Loucy (cell line): ENCODE data around the gene COL23A1.

Experiments
- CTCF ChIP-seq: fragments of 200-600 bp; sonication (generic); conservative IDR thresholded peaks from 2 replicates; pipeline ENCODE4 v1.5.1; 2014; ENCODE audit warnings: mild to moderate bottlenecking, antibody characterized with exemption, low read length
- EZH2phosphoT487 ChIP-seq: fragments of 200-600 bp; IDR thresholded peaks from 2 replicates; pipeline ENCODE4 v1.6.1; 2018; ENCODE audit warnings: antibody characterized with exemption, mild to moderate bottlenecking, moderate library complexity, borderline replicate concordance

- no peak for TF ChIP-seq CTCF
- no peak for TF ChIP-seq EZH2phosphoT487
Observed at GRCh38 chr5:178277866-178278265, 312.3 kb downstream of the COL23A1 start.
